Measurements from ENCODE around the gene MSX1.

GRCh38 chr4:4838936-4839810 lies 20.3 kb upstream of the MSX1 start:
- TF ChIP-seq, protein P1, sequence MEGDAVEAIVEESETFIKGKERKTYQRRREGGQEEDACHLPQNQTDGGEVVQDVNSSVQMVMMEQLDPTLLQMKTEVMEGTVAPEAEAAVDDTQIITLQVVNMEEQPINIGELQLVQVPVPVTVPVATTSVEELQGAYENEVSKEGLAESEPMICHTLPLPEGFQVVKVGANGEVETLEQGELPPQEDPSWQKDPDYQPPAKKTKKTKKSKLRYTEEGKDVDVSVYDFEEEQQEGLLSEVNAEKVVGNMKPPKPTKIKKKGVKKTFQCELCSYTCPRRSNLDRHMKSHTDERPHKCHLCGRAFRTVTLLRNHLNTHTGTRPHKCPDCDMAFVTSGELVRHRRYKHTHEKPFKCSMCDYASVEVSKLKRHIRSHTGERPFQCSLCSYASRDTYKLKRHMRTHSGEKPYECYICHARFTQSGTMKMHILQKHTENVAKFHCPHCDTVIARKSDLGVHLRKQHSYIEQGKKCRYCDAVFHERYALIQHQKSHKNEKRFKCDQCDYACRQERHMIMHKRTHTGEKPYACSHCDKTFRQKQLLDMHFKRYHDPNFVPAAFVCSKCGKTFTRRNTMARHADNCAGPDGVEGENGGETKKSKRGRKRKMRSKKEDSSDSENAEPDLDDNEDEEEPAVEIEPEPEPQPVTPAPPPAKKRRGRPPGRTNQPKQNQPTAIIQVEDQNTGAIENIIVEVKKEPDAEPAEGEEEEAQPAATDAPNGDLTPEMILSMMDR (IDR thresholded peaks at IDR 0.05) = no peak
- no peak for TF ChIP-seq POLR2A (IDR thresholded peaks at IDR 0.05)
- TF ChIP-seq EP300 (IDR thresholded peaks at IDR 0.05) = no peak

All from upper lobe of left lung (tissue), 4 donors.